HEK293 (cell line): ENCODE results near the gene ENO3.

Experiments used
- CTCF ChIA-PET: fragments of 350-600 bp; formaldehyde crosslinking; extraction: SDS; loops from one replicate; lab custom pipeline; 2021; ENCODE audit warnings: antibody characterized with exemption; lab: Yijun Ruan, JAX
- POLR2A ChIA-PET: fragments of 300-600 bp; formaldehyde crosslinking; extraction: SDS; loops from one replicate; lab custom pipeline; 2020; ENCODE audit warnings: antibody characterized with exemption, inconsistent platforms; lab: Yijun Ruan, JAX
- H3K27ac ChIP-seq: fragments of 200-500 bp; sonication (Bioruptor generic); 2 replicates; pipeline ENCODE4 v1.5.1; 2014; ENCODE audit warnings: low read depth, low read length, control low read depth, inconsistent platforms; ENCODE audit errors: extremely low read depth
- H3K36me3 ChIP-seq, 2 experiments: fragments of 200-500 bp in 1 of 2; sonication (Bioruptor generic) in 1 of 2; 1 replicate in 1 of 2; 2 replicates in 1 of 2; pipeline ENCODE4 v1.5.1; 2014 to 2017; ENCODE audit warnings: inconsistent platforms in 2 of 2, low read length in 2 of 2; ENCODE audit not compliant: control insufficient read depth in 2 of 2, insufficient read depth in 1 of 2
- H3K4me1 ChIP-seq: fragments of 200-500 bp; sonication (Bioruptor generic); 2 replicates; pipeline ENCODE4 v1.5.1; 2014; ENCODE audit warnings: mild to moderate bottlenecking, low read length, inconsistent platforms; ENCODE audit not compliant: control insufficient read depth, insufficient read depth
- H3K4me3 ChIP-seq: 2 replicates; pipeline ENCODE4 v1.5.1; 2011; ENCODE audit warnings: low read depth, mild to moderate bottlenecking, control low read depth, low read length, moderate library complexity
- H3K9me3 ChIP-seq: fragments of 200-500 bp; sonication (Bioruptor generic); 2 replicates; pipeline ENCODE4 v1.5.1; 2014; ENCODE audit warnings: low read depth, low read length, inconsistent platforms; ENCODE audit not compliant: control insufficient read depth, insufficient read depth
- GLI2 ChIP-seq: fragments of 450-650 bp; formaldehyde crosslinking; IDR thresholded peaks from 2 replicates; pipeline ENCODE4; 2017; ENCODE audit warnings: missing biosample characterization, missing genetic modification characterization, low read depth, borderline replicate concordance
- GLI4 ChIP-seq: fragments of 450-650 bp; formaldehyde crosslinking; IDR thresholded peaks from 2 replicates; pipeline ENCODE4 v1.5.1; 2016; ENCODE audit warnings: missing biosample characterization, missing genetic modification characterization
- GLIS2 ChIP-seq: fragments of 450-650 bp; formaldehyde crosslinking; IDR thresholded peaks from 2 replicates; pipeline ENCODE4 v1.5.1; 2016; ENCODE audit warnings: missing biosample characterization, missing genetic modification characterization
- KLF8 ChIP-seq: fragments of 450-650 bp; formaldehyde crosslinking; IDR thresholded peaks from 2 replicates; pipeline ENCODE4 v1.5.1; 2016; ENCODE audit warnings: missing biosample characterization, missing genetic modification characterization
- SCRT2 ChIP-seq: fragments of 450-650 bp; formaldehyde crosslinking; IDR thresholded peaks from 2 replicates; pipeline ENCODE4 v1.5.1; 2016; ENCODE audit warnings: missing biosample characterization, missing genetic modification characterization
- SP3 ChIP-seq: fragments of 450-650 bp; formaldehyde crosslinking; IDR thresholded peaks from 2 replicates; pipeline ENCODE4 v1.5.1; 2016; ENCODE audit warnings: missing biosample characterization, missing genetic modification characterization
- YY2 ChIP-seq: fragments of 450-650 bp; formaldehyde crosslinking; IDR thresholded peaks from 2 replicates; pipeline ENCODE4 v1.5.1; 2016; ENCODE audit warnings: missing biosample characterization, missing genetic modification characterization
- ZBTB20 ChIP-seq: fragments of 450-650 bp; formaldehyde crosslinking; IDR thresholded peaks from 2 replicates; pipeline ENCODE4 v1.5.1; 2016; ENCODE audit warnings: missing biosample characterization, missing genetic modification characterization
- ZBTB21 ChIP-seq: fragments of 450-650 bp; formaldehyde crosslinking; IDR thresholded peaks from 2 replicates; pipeline ENCODE4 v1.5.1; 2017; ENCODE audit warnings: missing biosample characterization, missing genetic modification characterization
- ZNF157 ChIP-seq: fragments of 450-650 bp; formaldehyde crosslinking; IDR thresholded peaks from 2 replicates; pipeline ENCODE4 v1.5.1; 2016; ENCODE audit warnings: missing biosample characterization, missing genetic modification characterization
- ZNF175 ChIP-seq: fragments of 450-650 bp; formaldehyde crosslinking; IDR thresholded peaks from 2 replicates; pipeline ENCODE4 v1.5.1; 2016; ENCODE audit warnings: missing biosample characterization, missing genetic modification characterization
- ZNF202 ChIP-seq: fragments of 450-650 bp; formaldehyde crosslinking; IDR thresholded peaks from 2 replicates; pipeline ENCODE4 v1.5.1; 2016; ENCODE audit warnings: missing biosample characterization, missing genetic modification characterization, borderline replicate concordance
- ZNF214 ChIP-seq: fragments of 450-650 bp; formaldehyde crosslinking; IDR thresholded peaks from 2 replicates; pipeline ENCODE4 v1.5.1; 2017; ENCODE audit warnings: missing biosample characterization, mild to moderate bottlenecking, missing genetic modification characterization, borderline replicate concordance
- ZNF23 ChIP-seq: fragments of 450-650 bp; formaldehyde crosslinking; IDR thresholded peaks from 2 replicates; pipeline ENCODE4 v1.5.1; 2016; ENCODE audit warnings: missing biosample characterization, missing genetic modification characterization, borderline replicate concordance
- ZNF24 ChIP-seq: fragments of 450-650 bp; formaldehyde crosslinking; IDR thresholded peaks from 2 replicates; pipeline ENCODE4 v1.5.1; 2016; ENCODE audit warnings: missing biosample characterization, missing genetic modification characterization
- ZNF302 ChIP-seq: fragments of 450-650 bp; formaldehyde crosslinking; IDR thresholded peaks from 2 replicates; pipeline ENCODE4 v1.5.1; 2016; ENCODE audit warnings: missing biosample characterization, missing genetic modification characterization, low read depth
- ZNF324 ChIP-seq: fragments of 450-650 bp; formaldehyde crosslinking; IDR thresholded peaks from 2 replicates; pipeline ENCODE4 v1.5.1; 2016; ENCODE audit warnings: missing biosample characterization, missing genetic modification characterization
- ZNF501 ChIP-seq: fragments of 450-650 bp; formaldehyde crosslinking; IDR thresholded peaks from 2 replicates; pipeline ENCODE4 v1.5.1; 2016; ENCODE audit warnings: missing biosample characterization, missing genetic modification characterization
- ZNF544 ChIP-seq: fragments of 450-650 bp; formaldehyde crosslinking; IDR thresholded peaks from 2 replicates; pipeline ENCODE4 v1.5.0; 2017; ENCODE audit warnings: missing biosample characterization, missing genetic modification characterization
- ZNF561 ChIP-seq: fragments of 450-650 bp; IDR thresholded peaks from 2 replicates; pipeline ENCODE4 v1.5.1; 2018; ENCODE audit warnings: missing biosample characterization, missing genetic modification characterization, borderline replicate concordance
- ZNF585B ChIP-seq: fragments of 450-650 bp; formaldehyde crosslinking; IDR thresholded peaks from 2 replicates; pipeline ENCODE4 v1.5.1; 2016; ENCODE audit warnings: missing biosample characterization, missing genetic modification characterization
- ZNF596 ChIP-seq: fragments of 450-650 bp; IDR thresholded peaks from 2 replicates; pipeline ENCODE4 v1.5.0; 2018; ENCODE audit warnings: missing biosample characterization, mild to moderate bottlenecking, missing genetic modification characterization, moderate library complexity
- ZNF600 ChIP-seq: fragments of 450-650 bp; formaldehyde crosslinking; IDR thresholded peaks from 2 replicates; pipeline ENCODE4 v1.5.1; 2016; ENCODE audit warnings: missing biosample characterization, missing genetic modification characterization
- ZNF621 ChIP-seq: fragments of 450-650 bp; formaldehyde crosslinking; IDR thresholded peaks from 2 replicates; pipeline ENCODE4 v1.5.1; 2017; ENCODE audit warnings: missing biosample characterization, missing genetic modification characterization
- ZNF624 ChIP-seq: fragments of 450-650 bp; formaldehyde crosslinking; IDR thresholded peaks from 2 replicates; pipeline ENCODE4 v1.5.1; 2017; ENCODE audit warnings: missing biosample characterization, missing genetic modification characterization
- ZNF629 ChIP-seq: fragments of 450-650 bp; formaldehyde crosslinking; IDR thresholded peaks from 2 replicates; pipeline ENCODE4 v1.5.1; 2017; ENCODE audit warnings: missing biosample characterization, missing genetic modification characterization
- ZSCAN16 ChIP-seq: fragments of 450-650 bp; formaldehyde crosslinking; IDR thresholded peaks from 2 replicates; pipeline ENCODE4 v1.5.1; 2016; ENCODE audit warnings: missing biosample characterization, missing genetic modification characterization
- TF ChIP-seq, protein P1 (sequence below): fragments of 450-650 bp; formaldehyde crosslinking; IDR thresholded peaks from 2 replicates; pipeline ENCODE4 v1.5.1; 2016; ENCODE audit warnings: missing biosample characterization, missing genetic modification characterization
- TF ChIP-seq, protein P2 (sequence below): fragments of 450-650 bp; formaldehyde crosslinking; IDR thresholded peaks from 2 replicates; pipeline ENCODE4 v1.5.1; 2016; ENCODE audit warnings: missing biosample characterization, missing genetic modification characterization
- TF ChIP-seq, protein P3 (sequence below): fragments of 450-650 bp; formaldehyde crosslinking; IDR thresholded peaks from 2 replicates; pipeline ENCODE4 v1.5.1; 2016; ENCODE audit warnings: missing biosample characterization, missing genetic modification characterization
- TF ChIP-seq, protein P4 (sequence below): fragments of 450-650 bp; formaldehyde crosslinking; IDR thresholded peaks from 2 replicates; pipeline ENCODE4; 2016; ENCODE audit warnings: missing biosample characterization, missing genetic modification characterization
- TF ChIP-seq, protein P5 (sequence below): fragments of 450-650 bp; formaldehyde crosslinking; IDR thresholded peaks from 2 replicates; pipeline ENCODE4 v1.5.1; 2016; ENCODE audit warnings: missing biosample characterization, missing genetic modification characterization

The ENO3 gene

DNA sequence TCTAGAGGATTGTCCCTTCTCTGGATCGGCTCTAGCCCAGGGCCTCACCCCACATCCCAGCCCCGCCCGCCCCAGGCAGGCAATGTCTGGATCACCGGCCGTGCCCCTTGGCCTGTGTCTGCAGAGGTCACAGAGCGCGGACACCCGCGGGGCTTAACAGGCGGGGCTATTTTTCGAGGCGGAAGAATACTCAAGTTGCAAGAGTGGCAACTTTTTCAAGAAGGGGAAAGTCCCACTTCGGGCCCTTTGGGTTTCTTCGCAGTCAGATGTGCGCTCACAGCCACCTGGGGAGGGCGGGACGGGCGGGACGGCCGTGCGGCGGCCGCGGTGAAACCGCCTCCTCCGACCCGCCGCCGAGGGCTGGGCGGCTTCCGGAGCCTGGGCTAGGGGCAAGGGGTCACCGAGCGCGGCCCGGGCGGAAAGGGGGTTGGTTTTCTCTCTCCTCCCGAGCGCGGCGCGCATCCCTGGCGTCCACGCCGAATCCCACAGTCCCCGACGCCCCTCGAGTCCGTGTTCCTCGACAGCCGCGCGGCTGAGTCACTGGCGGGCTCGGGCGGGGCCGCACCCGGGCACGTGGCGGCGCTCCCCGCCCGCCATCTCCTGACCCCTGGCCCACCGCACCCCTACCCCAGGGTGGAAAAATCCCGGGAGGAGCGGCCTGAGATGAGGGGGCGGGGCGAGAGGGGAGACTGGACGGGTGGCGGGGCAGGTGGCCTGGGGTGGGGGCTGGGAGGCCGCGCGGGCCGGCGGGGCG, 1.4 kb upstream of the ENO3 start (continued):
- TF ChIP-seq ZNF202 (tag by site-specific recombination) (no peak), ZNF624 (no peak), ZNF157 (tag by site-specific recombination) (no peak), YY2 (tag by site-specific recombination) (peak; percentile 46; the same call in 1 of the 2 replicates), ZNF302 (tag by site-specific recombination) (no peak), GLIS2 (no peak), ZSCAN16 (tag by site-specific recombination) (no peak), ZNF544 (no peak), ZNF324 (no peak), ZNF600 (tag by site-specific recombination) (no peak), ZNF596 (tag by site-specific recombination) (0 out of 2 replicates have a peak, but pooled peaks have one; percentile 26), ZNF621 (tag by site-specific recombination) (no peak), ZNF501 (tag by site-specific recombination) (no peak), GLI2 (tag by site-specific recombination) (no peak), ZNF23 (tag by site-specific recombination) (no peak), ZNF175 (tag by site-specific recombination) (no peak)
- TF ChIP-seq, protein P1, sequence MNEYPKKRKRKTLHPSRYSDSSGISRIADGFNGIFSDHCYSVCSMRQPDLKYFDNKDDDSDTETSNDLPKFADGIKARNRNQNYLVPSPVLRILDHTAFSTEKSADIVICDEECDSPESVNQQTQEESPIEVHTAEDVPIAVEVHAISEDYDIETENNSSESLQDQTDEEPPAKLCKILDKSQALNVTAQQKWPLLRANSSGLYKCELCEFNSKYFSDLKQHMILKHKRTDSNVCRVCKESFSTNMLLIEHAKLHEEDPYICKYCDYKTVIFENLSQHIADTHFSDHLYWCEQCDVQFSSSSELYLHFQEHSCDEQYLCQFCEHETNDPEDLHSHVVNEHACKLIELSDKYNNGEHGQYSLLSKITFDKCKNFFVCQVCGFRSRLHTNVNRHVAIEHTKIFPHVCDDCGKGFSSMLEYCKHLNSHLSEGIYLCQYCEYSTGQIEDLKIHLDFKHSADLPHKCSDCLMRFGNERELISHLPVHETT: no peak
- TF ChIP-seq, protein P2, sequence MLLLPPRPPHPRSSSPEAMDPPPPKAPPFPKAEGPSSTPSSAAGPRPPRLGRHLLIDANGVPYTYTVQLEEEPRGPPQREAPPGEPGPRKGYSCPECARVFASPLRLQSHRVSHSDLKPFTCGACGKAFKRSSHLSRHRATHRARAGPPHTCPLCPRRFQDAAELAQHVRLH (tag by site-specific recombination): no peak
- TF ChIP-seq, protein P3, sequence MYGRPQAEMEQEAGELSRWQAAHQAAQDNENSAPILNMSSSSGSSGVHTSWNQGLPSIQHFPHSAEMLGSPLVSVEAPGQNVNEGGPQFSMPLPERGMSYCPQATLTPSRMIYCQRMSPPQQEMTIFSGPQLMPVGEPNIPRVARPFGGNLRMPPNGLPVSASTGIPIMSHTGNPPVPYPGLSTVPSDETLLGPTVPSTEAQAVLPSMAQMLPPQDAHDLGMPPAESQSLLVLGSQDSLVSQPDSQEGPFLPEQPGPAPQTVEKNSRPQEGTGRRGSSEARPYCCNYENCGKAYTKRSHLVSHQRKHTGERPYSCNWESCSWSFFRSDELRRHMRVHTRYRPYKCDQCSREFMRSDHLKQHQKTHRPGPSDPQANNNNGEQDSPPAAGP (tag by site-specific recombination): peak; percentile 98

DNA sequence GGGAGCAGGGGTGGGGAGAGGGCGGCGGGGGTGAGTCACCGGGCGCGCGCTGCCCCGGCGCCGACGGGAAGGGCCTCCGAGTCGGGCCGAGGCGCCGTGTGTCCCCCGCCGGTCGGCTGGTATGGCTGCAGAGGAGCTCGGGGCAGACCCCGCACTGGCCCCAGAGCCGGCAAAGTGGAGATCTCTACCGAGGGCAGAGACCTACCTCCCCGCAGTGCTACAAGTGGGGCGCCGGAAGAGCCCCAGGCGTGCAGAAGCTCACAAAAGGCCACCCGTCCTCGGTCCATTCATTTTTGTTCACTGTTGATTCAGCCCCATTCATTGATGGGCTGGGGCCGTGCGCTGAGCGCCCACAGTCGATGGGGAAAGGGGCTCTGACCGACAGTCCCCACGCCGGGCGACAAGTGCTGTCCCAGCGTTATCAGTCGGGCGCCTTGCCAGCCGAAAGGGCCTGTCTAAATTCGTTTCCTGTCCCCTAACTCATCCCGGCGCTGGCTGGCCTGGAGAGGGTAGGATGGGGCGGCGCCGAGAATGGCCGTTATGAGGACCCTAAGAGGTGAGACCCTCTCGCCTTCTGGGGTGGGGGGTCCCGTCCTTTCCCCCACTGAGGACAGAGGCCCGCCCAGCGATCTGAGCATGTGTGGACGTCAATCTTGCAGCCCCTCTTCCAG, 709 bp upstream of the ENO3 start:
- peak overlapping the region; percentile 99 for H3K27ac ChIP-seq
- POLR2A ChIA-PET: interaction anchor here (1.0 to 17.9 kb wide), 5 partner anchors 9 to 48 kb away, joined by 3 to 358 read pairs (median 5); partner anchors contain the start of genes INCA1, KIF1C, RNF167 and SLC25A11
- H3K36me3 ChIP-seq: peaks cover 6 to 21% of the 10 kb centered on the region in 2 experiments; a peak in 2 of 3 replicates
- CTCF ChIA-PET: interaction anchor here (0.9 to 1.5 kb wide), 3 partner anchors 10 to 41 kb away, joined by 3 to 4 read pairs (median 3); partner anchors contain the start of genes RNF167 and SLC25A11
- peak overlapping the region; percentile 29 for H3K4me3 ChIP-seq
- peaks cover 21% of the 10 kb centered on the region for H3K4me1 ChIP-seq
- no peaks in the 10 kb centered on the region for H3K9me3 ChIP-seq
- TF ChIP-seq ZNF561 (tag by site-specific recombination) (peak; percentile 59; the same call in 1 of the 2 replicates), ZNF214 (tag by site-specific recombination) (no peak), ZNF585B (tag by site-specific recombination) (no peak), ZNF629 (tag by site-specific recombination) (no peak), KLF8 (tag by site-specific recombination) (no peak), ZNF24 (tag by site-specific recombination) (no peak), ZBTB21 (tag by site-specific recombination) (no peak), SCRT2 (tag by site-specific recombination) (peak; percentile 93), SP3 (0 out of 2 replicates have a peak, but pooled peaks have one; percentile 14), ZNF324 (peak; percentile 40; the same call in 1 of the 2 replicates), GLIS2 (peak; percentile 11; the same call in 1 of the 2 replicates), GLI4 (tag by site-specific recombination) (no peak), ZBTB20 (no peak)
- TF ChIP-seq, protein P4, sequence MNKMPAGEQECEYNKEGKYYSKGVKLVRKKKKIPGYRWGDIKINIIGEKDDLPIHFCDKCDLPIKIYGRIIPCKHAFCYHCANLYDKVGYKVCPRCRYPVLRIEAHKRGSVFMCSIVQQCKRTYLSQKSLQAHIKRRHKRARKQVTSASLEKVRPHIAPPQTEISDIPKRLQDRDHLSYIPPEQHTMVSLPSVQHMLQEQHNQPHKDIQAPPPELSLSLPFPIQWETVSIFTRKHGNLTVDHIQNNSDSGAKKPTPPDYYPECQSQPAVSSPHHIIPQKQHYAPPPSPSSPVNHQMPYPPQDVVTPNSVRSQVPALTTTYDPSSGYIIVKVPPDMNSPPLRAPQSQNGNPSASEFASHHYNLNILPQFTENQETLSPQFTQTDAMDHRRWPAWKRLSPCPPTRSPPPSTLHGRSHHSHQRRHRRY: no peak
- TF ChIP-seq, protein P5, sequence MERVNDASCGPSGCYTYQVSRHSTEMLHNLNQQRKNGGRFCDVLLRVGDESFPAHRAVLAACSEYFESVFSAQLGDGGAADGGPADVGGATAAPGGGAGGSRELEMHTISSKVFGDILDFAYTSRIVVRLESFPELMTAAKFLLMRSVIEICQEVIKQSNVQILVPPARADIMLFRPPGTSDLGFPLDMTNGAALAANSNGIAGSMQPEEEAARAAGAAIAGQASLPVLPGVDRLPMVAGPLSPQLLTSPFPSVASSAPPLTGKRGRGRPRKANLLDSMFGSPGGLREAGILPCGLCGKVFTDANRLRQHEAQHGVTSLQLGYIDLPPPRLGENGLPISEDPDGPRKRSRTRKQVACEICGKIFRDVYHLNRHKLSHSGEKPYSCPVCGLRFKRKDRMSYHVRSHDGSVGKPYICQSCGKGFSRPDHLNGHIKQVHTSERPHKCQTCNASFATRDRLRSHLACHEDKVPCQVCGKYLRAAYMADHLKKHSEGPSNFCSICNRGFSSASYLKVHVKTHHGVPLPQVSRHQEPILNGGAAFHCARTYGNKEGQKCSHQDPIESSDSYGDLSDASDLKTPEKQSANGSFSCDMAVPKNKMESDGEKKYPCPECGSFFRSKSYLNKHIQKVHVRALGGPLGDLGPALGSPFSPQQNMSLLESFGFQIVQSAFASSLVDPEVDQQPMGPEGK (tag by site-specific recombination): 0 out of 2 replicates have a peak, but pooled peaks have one; percentile 38
